GM18502 (cell line): ENCODE measurements around the gene KIF1B.
A peak's percentile ranks its signal among the peaks of the same experiment; 100 is the strongest.

ENCODE experiments used
- ATAC-seq: cut with Tn5 transposase; IDR thresholded peaks from one replicate; pipeline ENCODE4 v1.9.1; 2021; ENCODE audit warnings: mild to moderate bottlenecking; ENCODE audit not compliant: unreplicated experiment, poor library complexity

KIF1B gene, protein sequence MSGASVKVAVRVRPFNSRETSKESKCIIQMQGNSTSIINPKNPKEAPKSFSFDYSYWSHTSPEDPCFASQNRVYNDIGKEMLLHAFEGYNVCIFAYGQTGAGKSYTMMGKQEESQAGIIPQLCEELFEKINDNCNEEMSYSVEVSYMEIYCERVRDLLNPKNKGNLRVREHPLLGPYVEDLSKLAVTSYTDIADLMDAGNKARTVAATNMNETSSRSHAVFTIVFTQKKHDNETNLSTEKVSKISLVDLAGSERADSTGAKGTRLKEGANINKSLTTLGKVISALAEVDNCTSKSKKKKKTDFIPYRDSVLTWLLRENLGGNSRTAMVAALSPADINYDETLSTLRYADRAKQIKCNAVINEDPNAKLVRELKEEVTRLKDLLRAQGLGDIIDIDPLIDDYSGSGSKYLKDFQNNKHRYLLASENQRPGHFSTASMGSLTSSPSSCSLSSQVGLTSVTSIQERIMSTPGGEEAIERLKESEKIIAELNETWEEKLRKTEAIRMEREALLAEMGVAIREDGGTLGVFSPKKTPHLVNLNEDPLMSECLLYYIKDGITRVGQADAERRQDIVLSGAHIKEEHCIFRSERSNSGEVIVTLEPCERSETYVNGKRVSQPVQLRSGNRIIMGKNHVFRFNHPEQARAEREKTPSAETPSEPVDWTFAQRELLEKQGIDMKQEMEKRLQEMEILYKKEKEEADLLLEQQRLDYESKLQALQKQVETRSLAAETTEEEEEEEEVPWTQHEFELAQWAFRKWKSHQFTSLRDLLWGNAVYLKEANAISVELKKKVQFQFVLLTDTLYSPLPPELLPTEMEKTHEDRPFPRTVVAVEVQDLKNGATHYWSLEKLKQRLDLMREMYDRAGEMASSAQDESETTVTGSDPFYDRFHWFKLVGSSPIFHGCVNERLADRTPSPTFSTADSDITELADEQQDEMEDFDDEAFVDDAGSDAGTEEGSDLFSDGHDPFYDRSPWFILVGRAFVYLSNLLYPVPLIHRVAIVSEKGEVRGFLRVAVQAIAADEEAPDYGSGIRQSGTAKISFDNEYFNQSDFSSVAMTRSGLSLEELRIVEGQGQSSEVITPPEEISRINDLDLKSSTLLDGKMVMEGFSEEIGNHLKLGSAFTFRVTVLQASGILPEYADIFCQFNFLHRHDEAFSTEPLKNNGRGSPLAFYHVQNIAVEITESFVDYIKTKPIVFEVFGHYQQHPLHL (N-terminal part only)

DNA sequence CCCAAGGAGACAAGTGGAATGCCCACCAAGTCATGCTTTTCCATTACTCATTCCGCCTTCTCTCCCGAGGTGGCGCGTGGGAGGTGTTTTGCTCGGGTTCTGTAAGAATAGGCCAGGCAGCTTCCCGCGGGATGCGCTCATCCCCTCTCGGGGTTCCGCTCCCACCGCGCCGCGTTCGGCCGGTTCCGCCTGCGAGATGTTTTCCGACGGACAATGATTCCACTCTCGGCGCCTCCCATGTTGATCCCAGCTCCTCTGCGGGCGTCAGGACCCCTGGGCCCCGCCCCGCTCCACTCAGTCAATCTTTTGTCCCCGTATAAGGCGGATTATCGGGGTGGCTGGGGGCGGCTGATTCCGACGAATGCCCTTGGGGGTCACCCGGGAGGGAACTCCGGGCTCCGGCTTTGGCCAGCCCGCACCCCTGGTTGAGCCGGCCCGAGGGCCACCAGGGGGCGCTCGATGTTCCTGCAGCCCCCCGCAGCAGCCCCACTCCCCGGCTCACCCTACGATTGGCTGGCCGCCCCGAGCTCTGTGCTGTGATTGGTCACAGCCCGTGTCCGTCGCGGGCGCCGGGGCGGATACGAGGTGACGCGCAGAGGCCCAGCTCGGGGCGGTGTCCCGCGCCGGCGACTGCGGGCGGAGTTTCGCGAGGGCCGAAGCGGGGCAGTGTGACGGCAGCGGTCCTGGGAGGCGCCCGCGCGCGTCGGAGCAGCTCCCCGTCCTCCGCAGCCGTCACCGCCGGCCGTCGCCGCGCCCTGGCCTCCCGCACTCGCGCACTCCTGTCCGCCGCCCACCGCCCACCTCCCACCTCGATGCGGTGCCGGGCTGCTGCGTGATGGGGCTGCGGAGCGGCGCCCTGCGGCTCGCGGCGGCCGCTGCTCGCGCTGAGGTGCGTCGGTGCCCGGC, at the start of gene KIF1B:
Gene KIF1B, plus strand, starts transcription at position 666 of the 906 bp plus-strand sequence. CDS start 21,759 bp downstream, outside the sequence.
- peak; percentile 98 for ATAC-seq

DNA sequence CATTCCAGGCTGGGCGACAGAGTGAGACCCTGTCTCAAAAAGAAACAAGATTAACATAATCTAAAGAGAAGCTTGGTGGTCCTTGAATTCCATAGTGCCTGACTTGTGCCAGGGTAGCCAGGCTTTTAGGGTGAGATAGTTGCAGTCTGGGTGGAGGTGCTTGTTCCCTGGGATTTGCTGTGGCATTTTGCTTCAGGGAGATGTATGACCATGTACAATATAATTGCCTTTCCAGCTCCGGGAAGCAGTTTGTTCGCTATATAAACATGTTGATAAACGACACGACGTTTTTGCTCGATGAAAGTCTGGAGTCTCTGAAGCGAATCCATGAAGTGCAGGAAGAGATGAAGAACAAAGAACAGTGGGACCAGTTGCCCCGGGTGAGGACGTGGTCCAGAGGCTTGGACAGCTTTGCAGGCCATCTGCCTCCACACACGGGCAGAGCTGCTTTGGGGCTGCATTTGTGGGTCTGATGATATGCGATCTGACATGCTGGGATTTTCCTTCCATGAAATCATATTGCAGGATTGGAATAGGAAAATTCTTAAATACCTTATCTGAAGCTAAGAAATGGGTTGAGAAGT, 49.4 kb upstream of the KIF1B start:
- no peak for ATAC-seq

GRCh38 chr1:10161541-10162290, 48.7 kb upstream of the KIF1B start:
- ATAC-seq, result no peak

DNA sequence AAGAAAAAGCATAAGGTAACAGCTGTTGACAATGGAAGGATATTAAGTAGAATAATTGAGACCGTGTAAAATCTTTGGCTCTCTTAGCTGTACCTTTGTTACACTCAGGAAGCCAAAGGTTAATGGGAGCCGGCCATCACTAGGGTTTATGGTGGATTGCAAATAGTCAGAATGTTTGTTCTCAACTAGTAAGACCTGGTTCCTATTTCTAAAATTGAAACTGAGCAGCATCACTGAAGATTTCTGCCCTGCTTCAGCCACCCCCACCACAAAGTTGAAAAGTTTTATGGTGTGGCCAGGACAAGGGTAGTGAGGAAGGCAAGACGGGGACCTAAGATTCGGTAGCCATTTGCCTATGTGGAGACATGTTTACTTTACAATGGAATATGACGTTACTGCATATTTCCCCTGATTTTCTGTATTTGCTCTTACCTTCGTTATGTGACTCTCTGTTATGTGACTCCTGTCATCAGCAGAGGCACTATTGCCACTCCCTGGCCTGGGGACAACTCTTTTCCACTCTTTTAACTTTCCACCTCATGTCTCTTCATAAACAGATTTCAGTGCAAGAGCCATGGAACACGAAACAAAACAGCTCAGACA, 41.4 kb upstream of the KIF1B start:
- ATAC-seq, result no peak

- no peak for ATAC-seq
These were observed 40.2 kb upstream of the KIF1B start for GRCh38 chr1:10170239-10170574.

DNA sequence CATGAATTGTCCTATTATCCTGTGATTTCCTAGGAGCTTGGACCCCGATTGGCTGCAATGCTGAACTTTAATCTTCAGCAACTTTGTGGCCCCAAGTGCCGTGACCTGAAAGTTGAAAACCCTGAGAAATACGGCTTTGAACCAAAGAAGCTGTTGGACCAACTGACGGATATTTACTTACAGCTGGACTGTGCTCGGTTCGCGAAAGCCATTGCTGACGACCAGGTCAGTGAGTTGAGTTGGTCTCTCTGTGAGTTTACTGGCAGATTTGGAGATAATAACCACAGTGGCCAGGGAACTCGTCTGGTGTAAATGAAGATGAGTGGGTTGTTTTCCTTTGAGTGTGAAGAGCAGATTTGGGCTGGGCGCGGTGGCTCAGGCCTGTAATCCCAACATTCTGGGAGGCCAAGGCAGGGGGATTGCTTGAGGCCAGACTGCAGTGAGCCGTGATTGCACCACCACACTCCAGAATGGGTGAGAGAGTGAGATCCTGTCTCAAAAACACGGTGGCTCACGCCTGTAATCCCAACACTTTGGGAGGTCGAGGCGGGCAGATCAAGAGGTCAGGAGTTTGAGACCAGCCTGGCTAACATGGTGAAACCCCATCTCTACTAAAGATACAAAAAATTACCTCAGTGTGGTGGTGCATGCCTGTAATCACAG, 39.1 kb upstream of the KIF1B start:
- no peak for ATAC-seq

DNA sequence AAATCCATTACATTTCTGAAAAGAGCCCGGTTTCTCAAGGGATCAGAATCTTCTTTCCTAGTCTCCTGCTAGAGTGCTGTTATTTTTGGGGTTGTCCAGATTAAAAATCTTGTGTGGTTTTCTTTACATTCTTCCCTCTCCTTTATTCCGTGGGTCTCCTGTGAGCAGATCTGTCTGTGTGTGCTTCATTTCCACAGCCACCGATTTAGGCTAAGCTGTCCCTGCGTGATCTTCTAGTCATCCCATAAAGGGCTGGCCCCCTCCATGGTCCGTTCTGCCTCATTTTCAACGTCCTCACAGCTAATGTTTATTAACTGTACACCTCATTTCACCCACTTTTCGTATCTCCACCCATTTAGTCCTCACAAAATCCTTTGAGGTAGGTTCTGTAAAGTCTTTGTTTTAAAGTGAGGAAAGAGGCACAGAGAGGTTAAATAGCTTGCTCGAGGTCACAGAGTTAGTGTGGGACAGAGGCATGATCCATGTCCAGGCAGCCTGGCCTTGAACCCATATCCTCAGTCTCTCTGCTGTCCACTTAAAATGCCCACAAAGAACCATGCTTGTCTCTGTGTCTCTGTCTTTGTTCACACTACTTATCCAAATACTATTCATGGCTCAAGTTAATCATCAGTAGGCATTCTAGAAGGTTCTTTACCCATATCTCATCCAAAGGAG, 38.2 kb upstream of the KIF1B start:
- no peak for ATAC-seq

GRCh38 chr1:10173582-10173981, 36.8 kb upstream of the KIF1B start:
- ATAC-seq, result no peak

GRCh38 chr1:10177876-10178275, 32.5 kb upstream of the KIF1B start:
- no peak for ATAC-seq

DNA sequence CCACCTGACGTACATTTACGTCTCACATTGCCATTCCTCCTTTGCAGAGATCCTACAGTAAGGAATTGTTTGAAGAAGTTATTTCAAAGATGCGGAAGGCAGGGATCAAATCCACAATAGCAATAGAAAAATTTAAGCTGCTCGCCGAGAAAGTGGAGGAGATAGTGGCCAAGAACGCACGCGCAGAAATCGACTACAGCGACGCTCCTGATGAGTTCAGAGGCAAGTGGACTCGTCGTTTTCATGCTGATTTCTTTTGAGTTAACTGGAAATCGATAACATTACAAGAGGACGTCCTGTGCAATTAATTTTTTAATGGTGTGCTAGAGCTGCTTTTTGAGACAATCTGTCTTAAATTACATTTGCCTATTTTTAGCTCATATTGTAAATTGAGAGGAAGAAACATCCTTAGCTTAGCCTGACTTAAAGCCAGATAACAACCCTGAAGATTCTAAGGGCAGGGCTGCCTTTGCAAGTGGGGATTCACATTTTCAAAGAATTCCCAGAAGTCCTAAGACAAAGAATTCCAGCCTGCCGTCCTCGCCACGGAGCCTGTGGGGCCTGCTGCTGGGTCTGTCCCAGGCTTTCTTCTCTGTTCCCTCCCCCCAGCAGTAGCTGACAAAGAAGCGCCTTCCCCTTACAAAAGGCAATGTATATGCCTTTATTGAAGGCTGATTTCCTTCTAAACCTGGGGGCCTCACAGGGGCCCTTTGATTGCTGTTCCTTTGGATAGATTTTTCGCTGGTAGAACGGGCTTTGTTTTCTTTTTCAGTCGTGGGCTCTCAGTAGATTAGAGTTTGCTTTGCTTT, 31.6 kb upstream of the KIF1B start:
- ATAC-seq, result no peak

- no peak for ATAC-seq
These were observed 30.8 kb upstream of the KIF1B start for GRCh38 chr1:10179406-10180091.

DNA sequence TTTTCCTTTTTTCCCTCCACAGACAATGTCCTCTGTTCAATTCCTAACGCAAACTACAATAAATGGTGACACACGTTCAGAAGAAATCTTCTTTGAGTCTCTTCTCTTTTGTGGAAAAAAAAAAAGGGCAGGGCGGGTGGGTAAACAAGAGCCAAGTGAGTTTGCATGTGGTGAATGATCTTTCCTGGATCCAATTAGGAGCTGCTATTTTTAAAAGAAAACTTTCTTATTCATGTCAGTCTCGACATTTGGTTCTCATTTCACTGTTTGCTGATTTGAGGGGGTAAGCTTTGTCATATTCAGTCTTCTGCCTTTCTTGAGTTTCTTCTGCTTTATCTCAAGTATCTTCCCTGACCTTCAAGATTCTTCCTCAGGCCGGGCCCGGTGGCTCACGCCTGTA, 29.2 kb upstream of the KIF1B start:
- no peak for ATAC-seq

GRCh38 chr1:10185759-10186158, 24.6 kb upstream of the KIF1B start:
- no peak for ATAC-seq

DNA sequence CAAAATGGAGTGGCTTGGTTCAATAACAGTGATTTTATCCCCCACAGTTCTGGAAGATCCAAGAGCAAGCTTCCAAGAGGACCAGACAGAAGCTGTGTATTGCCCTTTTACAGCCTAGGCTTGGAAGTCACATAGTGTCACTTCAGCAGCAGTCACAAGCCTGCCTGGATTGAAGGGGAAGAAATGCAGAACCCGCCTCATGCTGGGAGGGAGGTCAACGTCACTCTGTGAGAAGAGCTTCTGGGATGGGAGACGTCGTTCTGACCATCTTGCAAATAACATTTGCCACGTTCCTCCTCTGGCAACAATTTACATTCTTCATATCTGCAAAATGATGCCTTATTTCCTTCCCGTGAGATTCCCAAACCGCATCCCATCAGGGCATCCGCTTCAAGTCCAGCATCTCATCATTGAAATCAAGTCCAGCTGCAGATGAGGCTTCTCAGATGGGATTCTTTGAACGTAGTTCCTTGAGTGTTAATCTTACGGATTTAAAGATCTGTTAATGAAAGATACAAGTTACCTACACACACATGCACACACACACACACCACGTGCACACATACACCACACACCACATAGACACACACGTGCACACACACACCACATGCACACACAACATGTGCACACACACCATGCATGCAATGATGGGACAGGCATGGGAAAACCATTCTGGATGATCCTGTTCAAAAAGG, 23.9 kb upstream of the KIF1B start:
- no peak for ATAC-seq

- no peak for ATAC-seq
These were observed 23.4 kb upstream of the KIF1B start for GRCh38 chr1:10187026-10187334.
